Measurements from ENCODE around the gene HHATL.

The HHATL gene

DNA sequence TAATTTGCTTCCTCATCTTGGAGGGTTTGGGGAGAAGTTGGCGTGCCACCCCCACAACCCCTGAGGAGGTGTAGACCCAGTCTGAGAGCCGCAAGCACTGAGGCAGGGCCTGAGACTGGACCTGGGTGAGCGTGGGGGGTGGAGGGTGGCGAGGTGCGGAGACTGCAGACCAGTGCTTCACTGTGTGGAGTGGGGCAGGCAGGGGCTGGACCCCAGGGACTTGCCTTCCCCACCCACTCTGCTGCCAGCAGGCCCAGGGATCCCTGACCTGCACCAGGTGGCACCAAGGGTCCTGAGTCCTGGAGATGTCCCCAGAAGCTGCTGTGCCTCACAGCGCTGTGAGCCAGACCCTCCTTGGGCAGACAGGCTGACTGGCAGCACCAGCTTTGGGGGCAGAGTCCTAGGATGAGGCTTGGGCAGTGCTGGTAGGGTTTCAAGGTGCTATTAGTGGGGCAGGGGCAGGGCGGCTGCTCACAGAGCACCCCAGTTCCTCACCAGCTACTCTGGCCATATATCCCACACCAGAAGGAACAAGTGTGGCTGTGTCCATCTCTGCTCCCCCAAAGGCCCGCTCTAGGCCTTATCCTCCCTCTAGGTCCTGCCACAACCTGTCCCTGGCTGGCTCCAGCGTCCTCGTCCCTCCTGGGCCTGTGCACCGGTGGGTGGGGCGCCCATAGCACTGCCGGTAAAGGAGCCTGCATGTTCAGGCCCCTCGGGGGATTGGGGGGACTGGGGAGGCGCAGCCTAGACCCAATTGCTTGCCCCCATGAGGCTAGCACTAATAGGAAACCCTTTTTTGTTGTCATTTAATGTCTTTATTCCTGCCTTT lies 37.3 kb downstream of the HHATL start:
- TF ChIP-seq, protein P1, sequence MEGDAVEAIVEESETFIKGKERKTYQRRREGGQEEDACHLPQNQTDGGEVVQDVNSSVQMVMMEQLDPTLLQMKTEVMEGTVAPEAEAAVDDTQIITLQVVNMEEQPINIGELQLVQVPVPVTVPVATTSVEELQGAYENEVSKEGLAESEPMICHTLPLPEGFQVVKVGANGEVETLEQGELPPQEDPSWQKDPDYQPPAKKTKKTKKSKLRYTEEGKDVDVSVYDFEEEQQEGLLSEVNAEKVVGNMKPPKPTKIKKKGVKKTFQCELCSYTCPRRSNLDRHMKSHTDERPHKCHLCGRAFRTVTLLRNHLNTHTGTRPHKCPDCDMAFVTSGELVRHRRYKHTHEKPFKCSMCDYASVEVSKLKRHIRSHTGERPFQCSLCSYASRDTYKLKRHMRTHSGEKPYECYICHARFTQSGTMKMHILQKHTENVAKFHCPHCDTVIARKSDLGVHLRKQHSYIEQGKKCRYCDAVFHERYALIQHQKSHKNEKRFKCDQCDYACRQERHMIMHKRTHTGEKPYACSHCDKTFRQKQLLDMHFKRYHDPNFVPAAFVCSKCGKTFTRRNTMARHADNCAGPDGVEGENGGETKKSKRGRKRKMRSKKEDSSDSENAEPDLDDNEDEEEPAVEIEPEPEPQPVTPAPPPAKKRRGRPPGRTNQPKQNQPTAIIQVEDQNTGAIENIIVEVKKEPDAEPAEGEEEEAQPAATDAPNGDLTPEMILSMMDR (IDR thresholded peaks at IDR 0.05; ENCODE audit: control insufficient read depth, insufficient read depth, low read depth, low read length, missing control alignments), result no peak
- no peak overlapping the region for H3K4me3 ChIP-seq (ENCODE audit: control insufficient read depth, low read depth, low read length)

DNA sequence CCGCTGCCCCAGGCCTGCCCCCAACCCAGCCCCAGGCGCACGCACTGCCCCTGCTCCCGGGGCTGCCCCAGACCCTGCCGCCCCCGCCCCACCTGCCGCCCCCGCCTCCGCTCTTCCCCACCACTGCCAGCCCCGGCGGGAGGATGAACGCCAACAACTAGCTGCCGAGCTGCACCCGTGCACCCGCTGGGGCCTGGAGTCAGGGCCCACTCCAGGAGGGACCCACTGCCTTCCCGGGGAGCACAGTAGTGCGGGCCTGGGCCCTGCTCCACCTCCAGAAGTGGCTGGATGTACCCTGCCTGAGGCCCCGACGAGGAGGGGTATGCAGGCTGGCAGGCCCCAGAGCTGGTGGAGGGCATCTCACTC lies 38.2 kb downstream of the HHATL start:
- TF ChIP-seq, protein P1 (IDR thresholded peaks at IDR 0.05; ENCODE audit: control insufficient read depth, insufficient read depth, low read depth, low read length, missing control alignments), result no peak
- no peak overlapping the region for H3K4me3 ChIP-seq (ENCODE audit: control insufficient read depth, low read depth, low read length)
- no peak for DNase-seq (ENCODE audit: low read depth)

More for the DNA sequence above, 37.3 kb downstream of the HHATL start:
- no peak for DNase-seq (ENCODE audit: low read depth)

DNA sequence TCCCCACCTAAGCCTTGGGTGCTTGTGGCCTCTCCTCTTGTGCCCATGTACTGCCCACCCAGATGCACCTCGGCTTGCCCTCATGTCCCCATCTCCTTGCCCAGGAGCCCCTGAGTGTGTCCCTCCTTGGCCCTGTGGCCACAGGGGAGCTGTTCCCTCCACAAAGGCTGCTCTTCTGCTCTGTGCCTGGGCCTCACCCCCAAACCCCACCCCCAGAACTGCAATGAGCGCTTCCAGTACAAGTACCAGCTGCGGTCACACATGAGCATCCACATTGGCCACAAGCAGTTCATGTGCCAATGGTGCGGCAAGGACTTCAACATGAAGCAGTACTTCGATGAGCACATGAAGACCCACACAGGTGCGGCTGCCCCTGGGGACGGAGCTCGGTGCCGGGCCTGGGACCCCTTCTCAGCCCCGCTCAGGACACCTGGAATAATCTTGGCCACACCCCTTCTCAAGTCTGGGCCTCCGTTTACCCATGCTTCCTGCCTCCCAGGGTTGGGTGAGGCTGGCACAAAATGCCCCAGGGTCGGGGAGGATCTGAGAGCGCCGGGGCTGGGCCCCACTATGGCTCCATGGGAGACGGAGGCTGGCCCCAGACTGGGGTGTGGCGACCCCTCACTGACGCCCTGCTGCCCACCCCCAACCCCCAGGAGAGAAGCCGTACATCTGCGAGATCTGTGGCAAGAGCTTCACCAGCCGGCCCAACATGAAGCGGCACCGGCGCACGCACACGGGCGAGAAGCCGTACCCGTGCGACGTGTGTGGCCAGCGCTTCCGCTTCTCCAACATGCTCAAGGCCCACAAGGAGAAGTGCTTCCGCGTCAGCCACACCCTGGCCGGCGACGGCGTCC lies 38.8 kb downstream of the HHATL start:
- TF ChIP-seq, protein P1 (IDR thresholded peaks at IDR 0.05; ENCODE audit: control insufficient read depth, insufficient read depth, low read depth, low read length, missing control alignments), result no peak
- no peak overlapping the region for H3K4me3 ChIP-seq (ENCODE audit: control insufficient read depth, low read depth, low read length)
- no peak for DNase-seq (ENCODE audit: low read depth)

DNA sequence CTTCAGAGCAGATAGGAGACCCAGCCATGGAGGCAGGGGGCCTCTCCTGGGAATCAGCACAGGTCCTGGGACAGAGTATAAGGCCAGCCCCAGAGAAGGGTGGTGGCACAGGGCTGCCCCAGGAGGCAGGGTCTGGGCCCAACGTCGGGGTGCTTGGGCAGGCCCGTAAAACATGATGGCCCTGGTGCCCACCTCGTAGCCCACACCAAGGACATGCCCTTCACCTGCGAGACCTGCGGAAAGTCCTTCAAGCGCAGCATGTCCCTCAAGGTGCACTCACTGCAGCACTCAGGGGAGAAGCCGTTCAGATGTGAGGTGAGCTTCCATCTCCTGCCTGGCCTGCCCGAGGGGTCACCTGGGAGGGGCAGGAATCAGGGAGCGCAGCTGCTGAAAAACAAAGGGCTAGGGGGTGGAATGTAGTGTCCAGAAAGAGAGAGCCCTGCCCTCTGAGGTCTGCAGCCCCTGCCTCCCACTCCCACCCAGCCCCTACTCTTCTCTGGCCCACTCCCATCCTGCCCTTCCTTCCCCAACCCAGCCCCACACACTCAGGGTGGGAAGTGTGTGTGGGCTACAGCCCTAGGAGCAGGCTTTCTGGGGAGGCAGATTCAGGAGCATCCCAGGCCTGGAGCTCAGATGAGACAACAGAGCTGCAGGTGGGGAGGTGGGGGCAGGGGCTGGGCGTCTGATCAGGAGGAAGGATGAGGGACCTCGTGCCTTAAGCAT lies 39.6 kb downstream of the HHATL start:
- TF ChIP-seq, protein P1 (IDR thresholded peaks at IDR 0.05; ENCODE audit: control insufficient read depth, insufficient read depth, low read depth, low read length, missing control alignments), result no peak
- DNase-seq (ENCODE audit: low read depth), result no peak
- no peak overlapping the region for H3K4me3 ChIP-seq (ENCODE audit: control insufficient read depth, low read depth, low read length)

DNA sequence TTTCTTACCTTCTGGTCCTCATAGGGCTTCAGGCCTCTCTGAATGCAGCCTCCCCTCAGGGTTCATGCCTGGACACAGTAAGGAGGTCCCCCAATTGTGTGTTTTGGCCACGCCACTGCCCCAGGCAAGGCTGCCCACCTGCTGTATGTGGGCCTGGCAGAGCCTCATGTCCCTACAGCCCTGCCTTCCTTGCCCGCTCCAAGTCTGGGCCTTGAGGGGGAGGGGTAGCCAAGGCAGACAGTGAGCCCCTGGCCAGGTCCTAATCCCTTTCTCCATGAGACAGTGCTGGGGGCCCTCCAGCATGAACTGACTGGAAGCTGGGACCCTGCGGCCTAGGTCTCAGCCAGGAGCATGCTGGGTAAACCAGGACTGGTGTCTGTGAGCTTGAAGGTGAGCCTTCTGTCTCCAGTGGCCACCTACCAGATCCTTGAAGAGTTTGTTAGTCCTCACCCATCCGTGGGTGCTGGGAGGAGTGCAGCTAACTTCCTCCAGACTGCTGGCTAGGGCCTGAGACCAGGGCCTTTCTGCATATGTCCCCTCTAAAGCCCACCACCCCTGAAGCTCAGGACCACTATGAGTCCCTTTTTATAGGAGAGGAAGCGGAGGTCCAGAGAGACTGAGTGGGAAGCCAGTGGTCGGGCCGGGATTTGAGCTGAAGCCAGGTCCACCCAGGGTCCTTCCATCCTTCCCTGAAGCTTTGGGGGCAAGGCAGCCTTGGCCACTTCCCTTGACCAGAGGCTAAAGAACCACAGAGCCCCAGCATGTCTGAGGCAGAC lies 40.4 kb downstream of the HHATL start:
- no peak for DNase-seq (ENCODE audit: low read depth)
- no peak overlapping the region for H3K4me3 ChIP-seq (ENCODE audit: control insufficient read depth, low read depth, low read length)
- TF ChIP-seq, protein P1 (IDR thresholded peaks at IDR 0.05; ENCODE audit: control insufficient read depth, insufficient read depth, low read depth, low read length, missing control alignments), result no peak

All from AG09309 (cell line).